Measurements from ENCODE around the gene NME9.
A peak's percentile ranks its signal among the peaks of the same experiment; 100 is the strongest.

The NME9 gene

DNA sequence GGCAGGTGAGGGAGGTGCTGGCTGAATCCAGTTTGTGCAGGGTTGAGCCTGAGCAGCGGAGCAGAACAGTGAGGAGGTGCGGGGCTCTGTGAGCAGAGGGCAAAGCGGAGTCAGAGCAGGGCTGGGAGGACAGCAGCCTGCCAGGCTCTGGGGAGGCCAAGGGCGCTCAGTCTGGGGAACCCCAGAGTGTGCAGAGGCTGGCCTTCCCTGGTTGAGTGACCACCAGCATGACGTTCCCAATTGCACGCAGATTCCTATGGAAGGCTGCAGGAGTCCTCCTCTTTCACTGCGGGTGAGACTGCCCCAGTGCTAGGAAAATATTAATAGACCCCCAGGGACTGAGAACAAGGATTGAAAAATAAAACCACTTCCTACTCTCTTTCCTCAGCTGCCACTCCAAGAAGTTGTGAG lies 31.9 kb upstream of the NME9 start:
- no peak for DNase-seq

GRCh38 chr3:138360869-138361525 lies 31.3 kb upstream of the NME9 start:
- DNase-seq = no peak

DNA sequence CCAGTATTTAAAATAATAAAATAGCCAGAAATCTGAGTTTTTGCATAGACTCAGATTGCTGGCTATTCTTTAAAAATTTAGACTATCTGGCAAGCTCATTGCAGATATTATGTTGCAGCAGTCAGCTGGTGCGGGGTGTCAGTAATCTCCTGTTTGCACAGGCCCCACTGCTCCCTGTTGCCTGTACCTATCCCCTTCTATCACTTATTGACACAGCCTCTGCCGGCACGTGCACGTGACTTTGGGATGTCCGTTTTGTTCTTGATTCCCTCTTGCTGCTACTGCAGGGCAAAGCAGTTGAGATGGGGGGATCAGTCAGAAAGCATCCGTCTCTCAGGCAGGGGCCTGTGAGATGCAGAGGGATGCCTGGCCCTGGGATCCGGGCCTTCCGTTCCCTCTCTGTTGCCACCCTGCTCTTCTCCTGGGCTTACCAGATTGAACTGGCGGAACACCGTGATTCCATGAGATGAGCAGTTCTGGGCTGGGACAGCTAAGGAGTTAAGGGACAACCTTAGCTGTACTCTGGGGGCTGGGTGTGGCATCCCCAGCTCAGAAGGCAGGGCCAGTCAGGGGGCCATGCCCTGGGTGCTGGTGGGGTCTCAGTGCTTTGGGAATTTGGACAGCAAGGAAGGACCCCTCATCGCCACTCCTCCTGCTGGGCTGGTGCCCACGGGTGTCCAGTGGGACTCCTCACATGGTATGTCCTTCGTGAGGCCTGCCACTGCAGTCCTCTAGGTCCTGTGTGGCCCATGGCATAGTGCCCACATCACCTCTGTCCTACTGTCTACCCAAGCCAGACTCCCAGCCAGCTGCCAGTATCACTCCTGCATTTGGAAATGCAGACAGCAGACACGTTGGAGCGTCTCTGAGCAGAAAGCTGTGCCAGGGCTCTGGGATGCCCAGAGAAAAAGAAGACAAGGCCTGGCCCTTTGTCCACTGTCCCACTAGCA lies 30.5 kb upstream of the NME9 start:
- no peak for DNase-seq

DNA sequence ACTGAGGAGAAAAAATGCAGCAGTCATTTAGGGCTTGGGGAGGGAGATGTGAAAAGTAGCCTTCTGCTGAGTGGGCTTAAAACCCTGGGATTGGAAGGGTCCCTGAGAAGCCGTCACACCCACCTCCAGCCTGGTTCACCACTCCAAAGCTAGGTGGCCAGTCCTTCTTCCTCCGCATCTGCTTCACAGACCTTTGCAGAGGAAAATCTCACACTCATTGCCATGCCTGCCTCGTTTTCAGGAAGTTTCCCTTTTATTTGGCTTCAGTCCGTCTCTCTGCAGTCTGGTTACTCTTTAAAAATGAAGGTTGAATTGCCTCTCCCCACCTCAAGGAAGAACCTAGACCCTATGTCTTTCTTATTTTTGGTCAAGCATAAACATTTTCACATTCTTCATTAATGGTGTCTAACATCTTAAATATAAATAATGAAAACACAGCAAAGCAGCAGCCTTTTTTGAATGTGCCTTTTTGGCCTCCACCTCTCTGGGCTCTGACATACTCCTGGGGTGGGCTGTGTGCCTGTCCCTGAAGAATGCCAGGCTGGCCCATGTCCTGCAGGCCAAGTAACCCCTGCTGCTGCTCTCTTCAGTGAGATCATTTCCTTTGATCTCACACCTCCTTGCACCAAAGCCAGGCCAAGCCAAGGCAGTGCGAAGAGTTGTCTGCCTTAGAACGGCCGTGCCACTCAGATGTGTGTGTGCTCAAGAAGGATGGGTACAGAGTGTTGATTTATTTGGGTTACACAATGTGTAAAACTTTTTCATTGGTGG lies 29.7 kb upstream of the NME9 start:
- DNase-seq = no peak

- DNase-seq = no peak
These were observed 27.2 kb upstream of the NME9 start for GRCh38 chr3:138356730-138357405.

DNA sequence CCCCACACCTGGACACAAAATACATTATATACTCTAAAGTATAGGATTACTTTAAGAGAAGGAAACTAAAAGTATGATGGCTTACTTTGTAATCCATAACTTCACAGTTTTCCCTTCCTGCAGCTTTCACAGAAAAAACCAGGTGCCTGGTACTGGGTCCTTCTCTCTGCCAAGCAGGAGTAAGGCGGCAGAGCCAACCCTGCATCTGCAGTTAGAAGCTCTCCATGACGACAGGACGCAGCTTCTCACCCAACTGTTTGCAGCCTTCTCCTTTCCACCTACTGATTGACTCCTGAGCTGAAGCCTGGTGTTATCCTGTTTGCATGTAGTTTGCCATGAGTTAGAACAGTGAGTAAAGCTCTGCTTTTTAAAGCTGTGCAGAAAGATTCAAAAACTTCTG lies 25.4 kb upstream of the NME9 start:
- no peak for DNase-seq

DNA sequence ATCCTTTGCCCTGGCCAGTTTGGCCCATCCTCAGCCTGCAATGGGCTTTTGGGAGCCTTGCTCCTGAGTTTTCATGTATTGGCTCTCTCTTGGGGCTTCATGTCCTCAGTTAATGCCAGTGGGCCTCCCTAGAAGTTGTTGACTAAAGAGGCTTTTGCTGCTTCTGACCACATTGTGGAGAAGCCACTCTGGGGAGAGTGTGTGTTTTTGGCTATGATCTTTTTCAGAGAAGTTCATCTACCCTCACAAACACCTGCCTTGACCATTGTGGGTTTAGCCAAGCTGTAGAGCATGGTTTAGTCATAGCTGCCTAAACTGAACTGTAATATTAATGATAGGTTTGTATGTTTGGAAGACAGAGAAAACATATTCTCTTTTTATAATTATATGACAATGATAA lies 24.7 kb upstream of the NME9 start:
- no peak for DNase-seq

GRCh38 chr3:138351916-138352550 lies 22.4 kb upstream of the NME9 start:
- no peak for DNase-seq

GRCh38 chr3:138351151-138351550 lies 21.5 kb upstream of the NME9 start:
- DNase-seq = no peak

DNA sequence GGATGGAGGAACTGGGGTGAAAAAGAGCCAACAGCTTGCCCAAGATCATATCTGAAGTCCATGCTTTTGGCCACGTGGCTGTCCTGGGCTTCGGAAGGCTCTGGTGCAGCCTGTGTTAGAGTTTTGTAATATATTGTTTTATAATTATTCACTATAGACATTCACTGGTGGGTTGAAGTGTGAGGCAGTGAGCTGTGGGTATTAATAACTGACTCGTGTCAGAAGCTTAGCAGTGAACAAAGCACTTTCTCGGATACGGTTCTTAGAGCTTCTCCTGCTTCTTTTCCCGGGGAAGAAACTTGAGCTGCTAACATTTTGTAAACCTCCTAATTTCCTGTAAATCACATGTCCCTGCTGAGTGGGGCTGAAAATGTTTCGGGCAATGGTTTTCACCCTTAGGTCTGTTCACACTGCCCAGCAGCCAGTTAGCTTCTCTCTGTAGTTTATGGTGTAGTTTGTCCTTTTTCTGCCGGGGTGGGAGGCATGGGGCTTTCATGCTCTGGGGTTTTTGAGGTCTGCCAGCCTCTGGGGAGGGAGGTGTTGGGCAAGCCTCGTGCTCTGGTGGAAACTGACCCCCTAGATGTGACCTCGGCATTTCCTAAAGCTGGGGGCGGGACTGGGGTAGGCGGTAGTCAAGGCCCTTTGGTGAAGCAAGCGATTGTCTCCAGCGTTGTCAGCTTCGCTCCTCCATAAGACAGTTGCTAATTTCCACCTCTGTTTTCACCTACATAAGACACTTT lies 20.4 kb upstream of the NME9 start:
- DNase-seq = no peak

- no peak for DNase-seq
These were observed 19.4 kb upstream of the NME9 start for GRCh38 chr3:138348754-138349739.

DNA sequence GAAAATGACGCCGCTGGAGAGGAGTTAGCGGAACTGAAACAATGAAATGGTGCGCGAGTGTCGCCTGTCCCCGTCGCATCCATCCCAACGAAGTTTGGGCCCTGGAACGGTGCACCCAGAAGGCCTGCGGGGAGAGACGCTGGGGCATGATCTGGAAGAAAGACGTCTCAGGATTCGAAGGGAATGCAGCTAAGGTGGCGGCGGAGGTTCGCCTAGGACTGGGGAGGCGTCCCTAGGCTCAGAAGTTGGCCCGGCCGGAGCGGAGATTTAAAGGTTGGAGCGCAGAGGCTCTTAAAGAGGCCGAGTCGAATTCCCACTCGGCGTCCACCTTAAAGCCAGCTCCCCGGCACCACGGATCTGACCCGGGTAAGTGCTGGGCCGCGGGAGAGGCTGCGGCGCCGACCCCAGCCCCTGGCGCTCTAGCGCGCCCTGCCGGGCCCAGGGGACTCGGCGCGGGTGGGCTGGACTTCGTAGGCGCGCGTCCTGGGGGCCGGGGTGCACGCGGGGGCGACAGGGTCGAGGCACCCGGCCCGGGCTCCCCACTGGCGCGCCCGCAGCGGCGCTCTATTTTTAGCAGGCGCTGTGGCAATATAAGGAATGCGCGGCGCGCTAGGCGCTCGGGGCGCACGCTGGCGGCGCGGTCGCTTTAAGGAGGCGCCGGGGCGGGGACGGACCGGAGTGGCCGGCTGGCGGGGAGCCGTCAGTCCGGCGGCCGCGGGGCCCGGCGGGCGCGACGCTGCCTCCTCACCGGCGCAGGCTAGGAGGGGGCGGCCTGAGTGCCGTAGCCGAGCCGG lies 18.5 kb upstream of the NME9 start, which contains the start of gene MRAS:
MRAS (plus strand) TSS at position 620 of the 794 bp plus-strand sequence. CDS start 24,305 bp downstream, outside the sequence.
- peak; percentile 22 to 31 for DNase-seq

DNA sequence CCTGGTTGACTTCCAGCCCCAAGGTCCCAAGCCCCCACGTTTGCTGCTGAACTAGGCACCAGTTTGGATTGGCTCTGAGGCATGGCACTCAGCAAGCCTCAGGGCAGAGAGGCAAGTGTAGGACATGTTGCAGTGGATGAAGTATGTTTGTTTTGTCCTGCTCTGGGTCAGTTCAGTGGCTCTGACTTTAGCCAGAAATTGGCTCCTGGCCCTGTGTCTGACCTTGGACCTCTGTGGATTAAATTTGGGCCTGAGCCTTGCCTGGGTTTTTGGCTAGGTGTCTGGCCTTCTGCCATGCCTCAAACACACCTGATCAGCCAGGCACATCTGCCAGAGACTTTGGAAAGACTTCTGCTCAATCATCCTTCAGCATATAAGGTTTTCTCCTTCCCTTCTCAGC lies 15.1 kb upstream of the NME9 start:
- no peak for DNase-seq

DNA sequence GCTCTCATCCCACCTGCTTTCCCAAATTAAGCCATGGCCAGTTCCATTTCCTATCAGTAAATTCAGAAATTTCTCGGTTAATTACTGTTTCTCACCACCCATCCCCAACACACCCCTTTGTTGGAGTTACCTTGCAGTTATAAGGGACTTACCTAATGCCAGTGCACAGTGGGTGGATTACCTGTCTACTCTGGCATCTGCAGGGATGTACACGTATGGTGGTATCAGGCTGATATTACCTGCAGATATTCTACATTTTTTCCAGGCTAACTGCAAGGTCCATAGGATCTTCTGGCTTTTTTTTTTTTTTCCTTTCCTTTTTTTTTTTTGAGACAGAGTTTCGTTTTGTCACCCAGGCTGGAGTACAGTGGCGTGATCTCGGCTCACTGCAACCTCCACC lies 10.9 kb upstream of the NME9 start:
- no peak for DNase-seq

GRCh38 chr3:138338811-138339210 lies 9.2 kb upstream of the NME9 start:
- DNase-seq = no peak

GRCh38 chr3:138338244-138338643 lies 8.6 kb upstream of the NME9 start:
- no peak for DNase-seq

- no peak for DNase-seq
These were observed 6.9 kb upstream of the NME9 start for GRCh38 chr3:138336454-138336999.

GRCh38 chr3:138334608-138335007 lies 5.0 kb upstream of the NME9 start:
- DNase-seq = no peak

DNA sequence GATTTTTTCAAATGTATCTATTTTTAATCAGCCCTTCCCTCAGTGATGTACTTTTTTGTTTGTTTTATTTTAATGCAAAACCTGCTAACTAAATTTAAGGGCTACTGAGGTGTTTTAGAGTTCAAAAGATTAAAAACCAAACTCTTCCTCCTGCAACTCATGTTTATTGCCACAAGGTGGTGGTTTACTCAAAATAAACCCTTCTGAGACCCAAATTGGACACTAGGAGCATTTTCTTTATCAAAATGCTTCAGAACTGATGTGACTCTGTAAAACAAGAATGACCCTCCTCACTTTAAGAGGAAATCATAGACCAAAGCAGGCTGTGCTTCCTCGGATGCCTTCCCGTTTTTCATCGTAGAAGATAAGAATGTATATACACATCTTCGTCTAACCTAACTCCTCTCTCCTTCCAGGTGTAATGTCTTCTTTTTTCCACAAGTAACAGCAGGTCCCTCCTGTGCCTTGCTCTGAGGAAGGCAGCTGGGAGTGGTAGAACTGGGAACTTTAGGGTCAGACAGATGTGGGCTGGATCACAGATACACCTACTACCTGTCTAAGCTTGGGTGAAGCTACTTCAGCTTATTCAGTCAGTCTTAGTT lies 2.9 kb upstream of the NME9 start:
- DNase-seq = peak in 1 of 2 donors; percentile 33
